Panc1 (cell line): Measurements from ENCODE around the gene ZDHHC13. TPM values are rescaled to one million over a fixed set of nuclear protein-coding genes. Genes with fewer than 3 reads are reported as not detected.

Source experiments
- ATAC-seq: fragments of 200-7000 bp; cut with Tn5 transposase; 2 replicates; pipeline ENCODE4 v1.9.1; 2020; ENCODE audit warnings: mild to moderate bottlenecking, moderate library complexity
- BruUV-seq: library from RNA; stranded (reverse); fragments of 400-500 nt; replicated peaks from 2 replicates; lab custom pipeline; 2021; lab: Mats Ljungman, UMichigan
- CTCF ChIA-PET: fragments of 300-600 bp; sonication (Branson Sonifier 250); formaldehyde crosslinking; loops from one replicate; lab custom pipeline; 2022; ENCODE audit warnings: antibody characterized with exemption; lab: Charles Lee
- POLR2A ChIA-PET: fragments of 300-600 bp; sonication (Branson Sonifier 250); formaldehyde crosslinking; loops from one replicate; lab custom pipeline; 2022; ENCODE audit warnings: antibody characterized with exemption; lab: Charles Lee
- DNase-seq: peaks from one replicate; pipeline ENCODE4 v3.0.0-alpha.2; 2010; ENCODE audit warnings: low read depth, low spot score
- H3K27ac ChIP-seq: 2 replicates; pipeline ENCODE4 v1.5.1; 2011; ENCODE audit warnings: mild to moderate bottlenecking, low read length, inconsistent platforms
- H3K27me3 ChIP-seq: fragments of 200-500 bp; sonication (Bioruptor generic); 2 replicates; pipeline ENCODE4 v1.6.0; 2014; ENCODE audit warnings: low read length, inconsistent platforms; ENCODE audit not compliant: control insufficient read depth, insufficient read depth
- H3K36me3 ChIP-seq: fragments of 200-500 bp; sonication (Bioruptor generic); 2 replicates; pipeline ENCODE4 v1.5.1; 2014; ENCODE audit warnings: inconsistent platforms, mild to moderate bottlenecking, low read length, moderate library complexity; ENCODE audit not compliant: control insufficient read depth, insufficient read depth
- H3K4me1 ChIP-seq: 2 replicates; pipeline ENCODE4 v1.5.1; 2011; ENCODE audit warnings: inconsistent platforms, mild to moderate bottlenecking, low read length, moderate library complexity; ENCODE audit not compliant: control insufficient read depth, insufficient read depth
- H3K4me3 ChIP-seq, 2 experiments: 2 replicates each; pipeline ENCODE4 v1.5.1; 2011 to 2012; ENCODE audit warnings: low read depth in 2 of 2, low read length in 2 of 2, mild to moderate bottlenecking in 2 of 2, inconsistent platforms in 1 of 2, moderate library complexity in 1 of 2
- H3K9me3 ChIP-seq: fragments of 200-500 bp; sonication (Bioruptor generic); 2 replicates; pipeline ENCODE4 v1.5.1; 2014; ENCODE audit warnings: low read depth, mild to moderate bottlenecking, inconsistent platforms, low read length, moderate library complexity; ENCODE audit not compliant: control insufficient read depth, insufficient read depth
- CTCF ChIP-seq: fragments of 450-650 bp; IDR thresholded peaks from 2 replicates; pipeline ENCODE4 v1.5.1; 2017; ENCODE audit warnings: mild to moderate bottlenecking
- POLR2AphosphoS5 ChIP-seq: IDR thresholded peaks from 2 replicates; pipeline ENCODE4 v1.6.1; 2012; ENCODE audit warnings: mild to moderate bottlenecking, low read depth, low read length, moderate library complexity
- SIN3A ChIP-seq: IDR thresholded peaks from 2 replicates; pipeline ENCODE4 v1.6.1; 2012; ENCODE audit warnings: low read depth, mild to moderate bottlenecking, low read length, moderate library complexity, borderline replicate concordance; ENCODE audit not compliant: insufficient read depth
- TCF7L2 ChIP-seq: IDR thresholded peaks from 2 replicates; pipeline ENCODE4 v1.6.1; 2011; ENCODE audit warnings: mild to moderate bottlenecking, low read depth, low read length, inconsistent platforms
- in situ Hi-C: cut with HindIII; loops from 2 replicates; pipeline ENCODE4 v1.10.0; 2016; ENCODE audit warnings: low sequenced_read_pairs, low pct_unique_long_range_greater_than_20kb
- intact Hi-C: fragments of 100-400 bp; cut with micrococcal nuclease; formaldehyde crosslinking; loops from one replicate; pipeline ENCODE4 v1.10.0; 2022; ENCODE audit not compliant: unreplicated experiment
- total RNA-seq: library from RNA; stranded (reverse); gene quantifications from one replicate; pipeline ENCODE4 v1.2.1, GENCODE V29; 2021; ENCODE audit not compliant: unreplicated experiment
- TF ChIP-seq, protein P1 (sequence below), 2 experiments: IDR thresholded peaks; 2 replicates each; pipeline ENCODE4 v1.6.1; 2011 to 2012; ENCODE audit warnings: low read depth in 2 of 2, control low read depth in 1 of 2, low read length in 1 of 2, mild to moderate bottlenecking in 1 of 2, moderate library complexity in 1 of 2; ENCODE audit not compliant: insufficient read depth in 1 of 2

Gene ZDHHC13
- total RNA-seq, 1 experiment from 2014 or later: 24.3 TPM

- Histone ChIP-seq H3K9me3 (no peaks in the 10 kb centered on the region), H3K27me3 (no peaks in the 10 kb centered on the region), H3K27ac (no peak overlapping the region), H3K36me3 (peaks cover 9% of the 10 kb centered on the region; the same call in 1 of the 2 replicates), H3K4me3 (no peak overlapping the region), H3K4me1 (no peaks in the 10 kb centered on the region)
- ATAC-seq (no peak), DNase-seq (no peak)
- ChIA-PET CTCF (no interaction called here), POLR2A (no interaction called here)
- intact Hi-C loops: no loop called here
- in situ Hi-C loops: no loop called here
- BruUV-seq: no TSS peak
- no peak for TF ChIP-seq CTCF
- no peak for TF ChIP-seq SIN3A
- TF ChIP-seq, protein P1, sequence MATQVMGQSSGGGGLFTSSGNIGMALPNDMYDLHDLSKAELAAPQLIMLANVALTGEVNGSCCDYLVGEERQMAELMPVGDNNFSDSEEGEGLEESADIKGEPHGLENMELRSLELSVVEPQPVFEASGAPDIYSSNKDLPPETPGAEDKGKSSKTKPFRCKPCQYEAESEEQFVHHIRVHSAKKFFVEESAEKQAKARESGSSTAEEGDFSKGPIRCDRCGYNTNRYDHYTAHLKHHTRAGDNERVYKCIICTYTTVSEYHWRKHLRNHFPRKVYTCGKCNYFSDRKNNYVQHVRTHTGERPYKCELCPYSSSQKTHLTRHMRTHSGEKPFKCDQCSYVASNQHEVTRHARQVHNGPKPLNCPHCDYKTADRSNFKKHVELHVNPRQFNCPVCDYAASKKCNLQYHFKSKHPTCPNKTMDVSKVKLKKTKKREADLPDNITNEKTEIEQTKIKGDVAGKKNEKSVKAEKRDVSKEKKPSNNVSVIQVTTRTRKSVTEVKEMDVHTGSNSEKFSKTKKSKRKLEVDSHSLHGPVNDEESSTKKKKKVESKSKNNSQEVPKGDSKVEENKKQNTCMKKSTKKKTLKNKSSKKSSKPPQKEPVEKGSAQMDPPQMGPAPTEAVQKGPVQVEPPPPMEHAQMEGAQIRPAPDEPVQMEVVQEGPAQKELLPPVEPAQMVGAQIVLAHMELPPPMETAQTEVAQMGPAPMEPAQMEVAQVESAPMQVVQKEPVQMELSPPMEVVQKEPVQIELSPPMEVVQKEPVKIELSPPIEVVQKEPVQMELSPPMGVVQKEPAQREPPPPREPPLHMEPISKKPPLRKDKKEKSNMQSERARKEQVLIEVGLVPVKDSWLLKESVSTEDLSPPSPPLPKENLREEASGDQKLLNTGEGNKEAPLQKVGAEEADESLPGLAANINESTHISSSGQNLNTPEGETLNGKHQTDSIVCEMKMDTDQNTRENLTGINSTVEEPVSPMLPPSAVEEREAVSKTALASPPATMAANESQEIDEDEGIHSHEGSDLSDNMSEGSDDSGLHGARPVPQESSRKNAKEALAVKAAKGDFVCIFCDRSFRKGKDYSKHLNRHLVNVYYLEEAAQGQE (IDR thresholded peaks at IDR 0.05; ENCODE audit: insufficient read depth in 1 of 2, low read depth in 2 of 2, low read length in 1 of 2): no peak
- TF ChIP-seq TCF7L2: no peak
- no peak for TF ChIP-seq POLR2AphosphoS5
Observed at GRCh38 chr11:19161651-19162050, 44.7 kb downstream of the ZDHHC13 start.

- CTCF ChIA-PET: no interaction called here
- DNase-seq (no peak), ATAC-seq (no peak)
- BruUV-seq: no TSS peak
- in situ Hi-C loops (no loop called here), intact Hi-C loops (no loop called here)
- Histone ChIP-seq H3K27ac (no peak overlapping the region), H3K9me3 (no peaks in the 10 kb centered on the region), H3K27me3 (no peaks in the 10 kb centered on the region), H3K4me1 (no peaks in the 10 kb centered on the region), H3K4me3 (no peak overlapping the region), H3K36me3 (peaks cover 9% of the 10 kb centered on the region; the same call in 1 of the 2 replicates)
- no peak for TF ChIP-seq TCF7L2
- no peak for TF ChIP-seq POLR2AphosphoS5
- TF ChIP-seq, protein P1 (IDR thresholded peaks at IDR 0.05; ENCODE audit: insufficient read depth in 1 of 2, low read depth in 2 of 2, low read length in 1 of 2): no peak
- no peak for TF ChIP-seq CTCF
- no peak for TF ChIP-seq SIN3A
- POLR2A ChIA-PET: no interaction called here
Observed at GRCh38 chr11:19162951-19163505, 46.1 kb downstream of the ZDHHC13 start.
